Ectodermal cell (in vitro differentiated cells): Measurements from ENCODE around the gene HADH.

ENCODE experiments used
- H3K27ac ChIP-seq: 2 replicates; pipeline ENCODE4 v1.7.0; 2013; ENCODE audit warnings: mild to moderate bottlenecking, low read depth, low read length; ENCODE audit not compliant: insufficient read depth, poor library complexity, severe bottlenecking
- H3K27me3 ChIP-seq: 2 replicates; pipeline ENCODE4 v1.7.0; 2013; ENCODE audit warnings: mild to moderate bottlenecking, low read length; ENCODE audit not compliant: insufficient read depth, control insufficient read depth, poor library complexity, severe bottlenecking
- H3K36me3 ChIP-seq: one replicate; pipeline ENCODE4 v1.7.0; 2013; ENCODE audit warnings: low read length; ENCODE audit not compliant: control insufficient read depth, insufficient read depth
- H3K4me1 ChIP-seq: one replicate; pipeline ENCODE4 v1.7.0; 2013; ENCODE audit warnings: low read length; ENCODE audit not compliant: control insufficient read depth, insufficient read depth
- H3K4me3 ChIP-seq: 2 replicates; pipeline ENCODE4 v1.7.0; 2013; ENCODE audit warnings: low read depth, low read length, control low read depth; ENCODE audit not compliant: insufficient read depth
- H3K9me3 ChIP-seq: 2 replicates; pipeline ENCODE4 v1.7.0; 2013; ENCODE audit warnings: mild to moderate bottlenecking, low read length, moderate library complexity; ENCODE audit not compliant: control insufficient read depth
- WGBS, 2 experiments: methylation state at CpG; one replicate each; pipeline ENCODE4 v1.1.7; 2013; ENCODE audit warnings: missing lambda C conversion rate in 2 of 2; 5-methylcytosine and 5-hydroxymethylcytosine counted together

Gene HADH

GRCh38 chr4:108055787-108056186 is 66.1 kb downstream of the HADH start:
- H3K36me3 ChIP-seq, result peaks cover 4% of the 10 kb centered on the region
- 93 to 96% methylated on average over 3 of the region's 3 CpGs for WGBS, 2 experiments
- H3K27me3 ChIP-seq, result no peaks in the 10 kb centered on the region
- H3K27ac ChIP-seq, result no peak overlapping the region
- H3K9me3 ChIP-seq, result no peaks in the 10 kb centered on the region
- H3K4me1 ChIP-seq, result no peaks in the 10 kb centered on the region
- H3K4me3 ChIP-seq, result no peak overlapping the region

DNA sequence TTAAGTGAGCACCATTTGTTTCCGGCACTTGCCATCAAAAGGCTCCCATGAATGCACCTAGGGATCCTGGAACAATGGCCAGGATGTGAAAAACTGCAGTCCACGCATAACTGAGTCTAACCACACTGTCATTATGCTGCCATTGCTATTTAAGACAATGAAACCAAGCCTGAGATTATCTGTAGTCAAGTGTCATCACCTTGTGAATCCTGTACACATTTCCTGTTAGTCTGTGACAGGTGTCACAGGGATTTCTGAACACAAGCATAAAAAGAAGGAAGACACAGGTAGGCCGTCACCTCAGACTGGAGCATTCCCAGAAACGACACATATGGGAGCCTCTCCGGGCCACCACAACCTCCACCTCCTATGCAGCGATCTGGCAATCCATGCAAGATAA is 66.7 kb downstream of the HADH start:
- no peaks in the 10 kb centered on the region for H3K27me3 ChIP-seq
- no peaks in the 10 kb centered on the region for H3K9me3 ChIP-seq
- no peak overlapping the region for H3K4me3 ChIP-seq
- peaks cover 4% of the 10 kb centered on the region for H3K36me3 ChIP-seq
- no peaks in the 10 kb centered on the region for H3K4me1 ChIP-seq
- H3K27ac ChIP-seq, result no peak overlapping the region
- WGBS, 2 experiments, result 79 to 81% methylated on average over 6 of the region's 6 CpGs

DNA sequence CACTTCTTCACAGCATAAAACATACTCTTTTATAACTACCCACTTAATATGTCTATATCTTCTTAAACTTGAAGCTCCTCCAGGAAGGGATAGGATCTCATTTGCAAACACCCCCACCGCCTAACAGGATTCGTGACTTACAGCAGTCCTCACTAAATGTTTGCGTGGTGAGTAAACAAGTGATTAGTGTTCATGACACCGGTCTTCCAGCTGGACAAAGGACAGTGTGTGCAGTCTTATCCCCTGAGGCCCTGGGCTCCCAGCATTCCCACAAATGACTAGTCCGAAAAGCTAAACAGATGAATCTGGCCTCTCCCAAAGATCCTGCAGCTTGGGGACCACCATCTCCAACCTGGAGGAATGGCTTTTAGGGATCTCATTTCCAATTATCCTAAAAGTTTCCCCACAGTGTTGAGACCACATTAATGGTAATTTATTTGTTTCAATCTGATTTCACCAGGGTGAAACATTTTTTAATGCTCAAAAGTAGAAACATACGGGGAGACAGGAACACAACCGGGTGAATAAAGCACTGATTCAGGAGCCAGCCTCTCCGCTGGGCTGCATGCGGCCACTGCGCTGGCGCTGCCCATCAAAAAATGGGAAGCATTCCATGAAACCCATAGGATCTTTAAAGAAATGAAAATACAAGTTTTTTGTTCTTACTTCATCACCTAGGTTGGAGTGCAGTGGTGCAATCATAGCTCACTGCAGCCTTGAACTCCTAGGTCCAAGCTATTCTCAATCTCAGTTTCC is 69.2 kb downstream of the HADH start:
- Histone ChIP-seq H3K4me1 (no peaks in the 10 kb centered on the region), H3K4me3 (no peak overlapping the region), H3K36me3 (peaks cover 3% of the 10 kb centered on the region), H3K27me3 (no peaks in the 10 kb centered on the region), H3K27ac (no peak overlapping the region), H3K9me3 (no peaks in the 10 kb centered on the region)
- 91 to 92% methylated on average over 11 of the region's 11 CpGs for WGBS, 2 experiments

- Histone ChIP-seq H3K36me3 (no peaks in the 10 kb centered on the region), H3K4me3 (no peak overlapping the region)
- 79 to 84% methylated on average over 4 of the region's 5 CpGs for WGBS, 2 experiments
Observed at GRCh38 chr4:108060164-108060563, 70.5 kb downstream of the HADH start.

DNA sequence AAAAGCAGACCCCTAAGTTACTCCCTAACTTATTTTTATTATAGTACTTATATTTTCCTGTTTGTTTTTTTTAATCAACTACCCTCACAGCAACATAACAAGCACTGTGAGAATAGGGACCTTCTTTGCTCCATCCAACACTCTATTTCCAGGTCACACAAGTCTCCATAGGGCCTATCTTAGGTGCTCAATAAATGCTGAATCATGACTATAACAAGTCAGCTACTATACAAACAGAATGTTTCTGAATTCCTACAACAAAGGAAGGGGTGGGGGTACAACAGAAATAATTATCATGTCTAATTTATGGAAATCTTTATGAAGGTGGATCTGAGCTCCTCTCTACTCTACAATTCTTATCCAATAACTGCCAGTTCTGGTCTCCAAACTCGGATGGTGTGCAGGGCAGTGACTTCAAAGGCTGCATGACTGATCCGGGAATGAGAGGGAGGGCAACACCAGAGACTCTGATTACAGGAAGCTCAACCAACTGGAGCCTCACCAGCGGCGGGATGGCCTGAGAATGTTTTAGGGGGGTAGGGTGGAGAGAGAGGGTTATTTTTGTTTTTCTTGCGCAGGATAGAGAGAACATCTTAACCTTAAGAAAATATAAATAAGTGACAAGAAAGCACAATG is 71.1 kb downstream of the HADH start:
- H3K27ac ChIP-seq, result no peak overlapping the region
- no peak overlapping the region for H3K4me3 ChIP-seq
- H3K27me3 ChIP-seq, result no peaks in the 10 kb centered on the region
- H3K9me3 ChIP-seq, result no peaks in the 10 kb centered on the region
- WGBS, 2 experiments, result 84 to 85% methylated on average over 4 of the region's 5 CpGs
- no peaks in the 10 kb centered on the region for H3K36me3 ChIP-seq
- H3K4me1 ChIP-seq, result no peaks in the 10 kb centered on the region

More at GRCh38 chr4:108060164-108060563, 70.5 kb downstream of the HADH start:
- no peaks in the 10 kb centered on the region for H3K4me1 ChIP-seq
- no peak overlapping the region for H3K27ac ChIP-seq
- H3K9me3 ChIP-seq, result no peaks in the 10 kb centered on the region
- H3K27me3 ChIP-seq, result no peaks in the 10 kb centered on the region

DNA sequence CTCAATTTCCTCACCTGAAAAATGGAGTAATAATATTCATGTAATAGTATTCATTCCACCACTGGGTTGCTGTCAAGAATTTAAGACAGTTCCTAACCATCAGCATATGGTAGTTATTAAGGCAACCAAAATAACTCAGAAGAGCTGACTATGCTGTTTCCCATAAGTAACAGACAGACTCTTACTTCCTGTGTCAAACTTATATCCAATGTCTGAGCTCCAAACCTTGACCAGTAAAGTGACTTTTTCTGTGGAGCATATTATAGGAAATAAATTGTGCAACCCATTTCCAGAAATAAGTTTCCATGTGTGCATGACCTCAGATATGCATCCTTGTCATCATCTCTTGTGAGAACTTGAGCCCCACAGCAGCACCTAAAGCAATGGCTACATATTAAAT is 78.8 kb downstream of the HADH start:
- no peaks in the 10 kb centered on the region for H3K9me3 ChIP-seq
- H3K36me3 ChIP-seq, result no peaks in the 10 kb centered on the region
- H3K4me3 ChIP-seq, result no peak overlapping the region
- H3K27me3 ChIP-seq, result no peaks in the 10 kb centered on the region
- H3K4me1 ChIP-seq, result no peaks in the 10 kb centered on the region
- no peak overlapping the region for H3K27ac ChIP-seq

DNA sequence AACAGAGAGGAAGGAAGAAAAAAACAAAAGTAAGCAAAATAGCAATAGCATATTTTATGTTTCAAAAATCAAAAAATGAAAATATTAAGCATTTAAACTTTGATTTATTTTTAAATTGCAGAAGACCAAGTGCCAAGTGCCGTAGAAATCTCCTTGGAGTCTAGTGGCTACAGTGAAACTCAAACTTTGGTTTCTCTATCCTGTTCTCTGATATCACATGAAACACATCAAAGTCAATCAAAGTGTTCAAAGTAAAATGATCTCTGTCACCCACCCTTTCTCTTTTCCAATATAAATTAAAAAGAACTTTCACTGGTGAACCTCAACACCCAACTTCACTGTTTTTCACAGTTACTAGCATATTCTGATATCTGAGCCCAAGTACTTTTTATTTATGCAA is 81.1 kb downstream of the HADH start:
- no peak overlapping the region for H3K27ac ChIP-seq
- no peak overlapping the region for H3K4me3 ChIP-seq
- no peaks in the 10 kb centered on the region for H3K36me3 ChIP-seq
- no peaks in the 10 kb centered on the region for H3K4me1 ChIP-seq
- H3K9me3 ChIP-seq, result no peaks in the 10 kb centered on the region
- no peaks in the 10 kb centered on the region for H3K27me3 ChIP-seq
- WGBS, 2 experiments, result 91 to 94% methylated on average over 1 of the region's 1 CpG

GRCh38 chr4:108072300-108072699 is 82.6 kb downstream of the HADH start:
- 71 to 82% methylated on average over 4 of the region's 4 CpGs for WGBS, 2 experiments
- Histone ChIP-seq H3K27ac (peak overlapping the region; percentile 40), H3K36me3 (no peaks in the 10 kb centered on the region), H3K4me3 (no peak overlapping the region), H3K27me3 (no peaks in the 10 kb centered on the region), H3K9me3 (no peaks in the 10 kb centered on the region), H3K4me1 (no peaks in the 10 kb centered on the region)

DNA sequence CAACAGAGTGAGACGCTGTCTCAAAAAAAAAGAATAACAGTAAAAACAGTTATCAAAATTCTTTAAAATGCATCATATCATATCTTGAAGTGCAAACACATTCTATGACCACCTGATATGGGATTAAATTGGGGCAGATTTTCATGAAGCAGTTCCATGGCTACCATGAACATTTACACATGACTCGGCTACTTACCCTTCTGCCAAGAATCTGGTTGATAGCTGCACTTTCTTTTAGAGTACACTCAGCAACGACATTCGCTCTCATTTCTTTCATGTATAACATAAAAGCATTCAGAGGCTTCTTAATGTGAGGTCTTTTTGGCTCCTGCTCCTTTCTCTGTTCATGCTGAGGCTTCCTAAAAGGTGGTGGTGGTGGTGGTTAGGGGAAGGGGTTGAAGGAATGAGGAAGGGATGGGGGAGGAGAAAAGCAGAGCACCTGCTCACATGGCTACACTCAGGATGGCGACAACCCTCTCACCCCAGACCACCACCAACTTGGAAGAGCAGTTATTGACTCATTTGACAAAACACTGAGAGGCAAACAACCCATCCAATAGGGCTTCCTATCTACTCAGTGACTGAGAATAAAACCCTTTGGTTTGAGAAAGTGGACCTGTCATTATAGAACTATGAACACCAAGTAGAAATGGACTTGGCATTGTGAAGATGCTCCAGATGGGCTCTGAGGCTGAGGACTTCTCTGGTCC is 88.5 kb downstream of the HADH start:
- Histone ChIP-seq H3K9me3 (no peaks in the 10 kb centered on the region), H3K27me3 (no peaks in the 10 kb centered on the region), H3K4me1 (no peaks in the 10 kb centered on the region), H3K27ac (no peak overlapping the region), H3K36me3 (peaks cover 15% of the 10 kb centered on the region), H3K4me3 (no peak overlapping the region)
- 70 to 76% methylated on average over 5 of the region's 5 CpGs for WGBS, 2 experiments

DNA sequence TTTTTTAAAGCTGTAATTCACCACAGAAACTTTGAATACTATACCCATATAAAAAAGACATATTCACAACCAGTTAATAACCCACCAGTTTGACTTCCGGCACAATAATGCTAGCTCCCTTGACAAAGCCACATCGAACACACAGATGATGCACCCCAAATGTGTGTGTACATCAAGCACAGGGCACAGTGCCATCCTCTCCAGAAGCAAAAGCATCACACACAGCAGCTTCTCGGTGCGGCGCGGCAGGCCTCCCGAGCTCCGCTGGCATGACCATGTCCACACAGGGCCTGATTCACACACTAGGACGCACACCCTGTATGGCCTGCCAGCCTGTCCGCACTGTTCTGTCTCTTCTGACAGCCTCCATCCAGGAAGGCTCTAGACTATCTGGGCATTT is 91.1 kb downstream of the HADH start:
- Histone ChIP-seq H3K27me3 (no peaks in the 10 kb centered on the region), H3K4me1 (no peaks in the 10 kb centered on the region), H3K4me3 (no peak overlapping the region), H3K9me3 (no peaks in the 10 kb centered on the region), H3K27ac (no peak overlapping the region), H3K36me3 (peaks cover 17% of the 10 kb centered on the region)
- 93% methylated on average over 10 of the region's 10 CpGs for WGBS, 2 experiments
